Measurements from ENCODE around the gene CASP2. TPM values are rescaled to one million over a fixed set of nuclear protein-coding genes. Genes with fewer than 3 reads are reported as not detected.

Gene CASP2
- total and polyA plus RNA-seq, 2 donors (not counting 1 experiment from before 2014, with no cell fraction given): 9.4 to 22.6 TPM

- no peaks in the 10 kb centered on the region for H3K9me3 ChIP-seq (ENCODE audit: control insufficient read depth, insufficient read depth, low read depth, low read length)
- no peak for TF ChIP-seq EZH2 (IDR thresholded peaks at IDR 0.05; ENCODE audit: low read length, missing control alignments)
- no peak for TF ChIP-seq CTCF (conservative IDR thresholded peaks at IDR 0.05 in 1 of 2, IDR thresholded peaks at IDR 0.05 in 1 of 2; ENCODE audit: low read depth in 1 of 2, low read length in 2 of 2)
- peaks cover 7% of the 10 kb centered on the region for H3K4me1 ChIP-seq (ENCODE audit: control insufficient read depth, extremely low read depth, insufficient read depth, low read length)
- H3K9ac ChIP-seq (ENCODE audit: insufficient read depth, low read length): no peak overlapping the region
- H3K79me2 ChIP-seq (ENCODE audit: control insufficient read depth, insufficient read depth, low read length): no peaks in the 10 kb centered on the region
- DNase-seq (ENCODE audit: low read depth in 2 of 2): peak in 1 of 2 donors; percentile 80
- H3K4me3 ChIP-seq (replicated peaks in 1 of 4; ENCODE audit: control extremely low read depth in 1 of 4, insufficient read depth in 1 of 4, low read depth in 3 of 4, low read length in 4 of 4): no peak overlapping the region
- no peak overlapping the region for H3K27ac ChIP-seq (ENCODE audit: insufficient read depth, low read length)
- H2AFZ ChIP-seq (ENCODE audit: low read length): no peak overlapping the region
- no peaks in the 10 kb centered on the region for H3K27me3 ChIP-seq (ENCODE audit: control insufficient read depth, insufficient read depth, low read length)
- H4K20me1 ChIP-seq (ENCODE audit: control insufficient read depth, extremely low read depth, insufficient read depth, low read length): no peaks in the 10 kb centered on the region
- no peak overlapping the region for H3K4me2 ChIP-seq (ENCODE audit: extremely low read depth, insufficient read depth, low read length)
- H3K36me3 ChIP-seq (ENCODE audit: control insufficient read depth, insufficient read depth, low read length): no peaks in the 10 kb centered on the region
Observed at GRCh38 chr7:143334244-143334643, 46.1 kb downstream of the CASP2 start.

- H3K27ac ChIP-seq (ENCODE audit: insufficient read depth, low read length): no peak overlapping the region
- TF ChIP-seq EZH2 (IDR thresholded peaks at IDR 0.05; ENCODE audit: low read length, missing control alignments) (no peak), CTCF (conservative IDR thresholded peaks at IDR 0.05 in 1 of 2, IDR thresholded peaks at IDR 0.05 in 1 of 2; ENCODE audit: low read depth in 1 of 2, low read length in 2 of 2) (no peak)
Observed at GRCh38 chr7:143337216-143337615, 49.1 kb downstream of the CASP2 start.

GRCh38 chr7:143341842-143342241, 53.7 kb downstream of the CASP2 start:
- Histone ChIP-seq H3K27ac (ENCODE audit: insufficient read depth, low read length) (no peak overlapping the region), H3K4me1 (ENCODE audit: control insufficient read depth, extremely low read depth, insufficient read depth, low read length) (no peaks in the 10 kb centered on the region), H3K9me3 (ENCODE audit: control insufficient read depth, insufficient read depth, low read depth, low read length) (no peaks in the 10 kb centered on the region), H3K4me3 (replicated peaks in 1 of 4; ENCODE audit: control extremely low read depth in 1 of 4, insufficient read depth in 1 of 4, low read depth in 3 of 4, low read length in 4 of 4) (no peak overlapping the region), H3K27me3 (ENCODE audit: control insufficient read depth, insufficient read depth, low read length) (peaks cover 2% of the 10 kb centered on the region), H4K20me1 (ENCODE audit: control insufficient read depth, extremely low read depth, insufficient read depth, low read length) (no peaks in the 10 kb centered on the region), H3K9ac (ENCODE audit: insufficient read depth, low read length) (no peak overlapping the region), H3K79me2 (ENCODE audit: control insufficient read depth, insufficient read depth, low read length) (no peaks in the 10 kb centered on the region), H3K36me3 (ENCODE audit: control insufficient read depth, insufficient read depth, low read length) (no peaks in the 10 kb centered on the region), H3K4me2 (ENCODE audit: extremely low read depth, insufficient read depth, low read length) (no peak overlapping the region), H2AFZ (ENCODE audit: low read length) (no peak overlapping the region)
- no peak for TF ChIP-seq EZH2 (IDR thresholded peaks at IDR 0.05; ENCODE audit: low read length, missing control alignments)
- no peak for TF ChIP-seq CTCF (conservative IDR thresholded peaks at IDR 0.05 in 1 of 2, IDR thresholded peaks at IDR 0.05 in 1 of 2; ENCODE audit: low read depth in 1 of 2, low read length in 2 of 2)
- DNase-seq (ENCODE audit: low read depth in 2 of 2): no peak

More at GRCh38 chr7:143337216-143337615, 49.1 kb downstream of the CASP2 start:
- Histone ChIP-seq H3K4me1 (ENCODE audit: control insufficient read depth, extremely low read depth, insufficient read depth, low read length) (no peaks in the 10 kb centered on the region), H2AFZ (ENCODE audit: low read length) (no peak overlapping the region), H3K9me3 (ENCODE audit: control insufficient read depth, insufficient read depth, low read depth, low read length) (no peaks in the 10 kb centered on the region), H3K27me3 (ENCODE audit: control insufficient read depth, insufficient read depth, low read length) (no peaks in the 10 kb centered on the region), H3K36me3 (ENCODE audit: control insufficient read depth, insufficient read depth, low read length) (no peaks in the 10 kb centered on the region), H3K79me2 (ENCODE audit: control insufficient read depth, insufficient read depth, low read length) (no peaks in the 10 kb centered on the region), H3K4me2 (ENCODE audit: extremely low read depth, insufficient read depth, low read length) (no peak overlapping the region), H3K4me3 (replicated peaks in 1 of 4; ENCODE audit: control extremely low read depth in 1 of 4, insufficient read depth in 1 of 4, low read depth in 3 of 4, low read length in 4 of 4) (no peak overlapping the region), H3K9ac (ENCODE audit: insufficient read depth, low read length) (no peak overlapping the region), H4K20me1 (ENCODE audit: control insufficient read depth, extremely low read depth, insufficient read depth, low read length) (no peaks in the 10 kb centered on the region)
- DNase-seq (ENCODE audit: low read depth in 2 of 2): no peak

Measured in fibroblast of lung (primary cell).